Neural progenitor cell (in vitro differentiated cells): ENCODE data around the gene SELENOO. TPM values are rescaled to one million over a fixed set of nuclear protein-coding genes. Genes with fewer than 3 reads are reported as not detected.
A peak's percentile ranks its signal among the peaks of the same experiment; 100 is the strongest.

Experiments used
- DNase-seq: peaks from one replicate; pipeline ENCODE4 v3.0.0-alpha.2; 2016; ENCODE audit warnings: low spot score
- H2AFZ ChIP-seq: fragments of 200-600 bp; sonication (generic); replicated peaks from 2 replicates; pipeline ENCODE4 v1.6.1; 2016; ENCODE audit warnings: antibody characterized with exemption
- H3F3A ChIP-seq: fragments of 200-600 bp; sonication (generic); 2 replicates; pipeline ENCODE4 v1.6.1; 2016; ENCODE audit warnings: antibody characterized with exemption, low read depth
- H3K27ac ChIP-seq: fragments of 200-600 bp; sonication (generic); 2 replicates; pipeline ENCODE4 v1.5.1; 2016; ENCODE audit warnings: mild to moderate bottlenecking
- H3K27me3 ChIP-seq: fragments of 200-600 bp; sonication (generic); 2 replicates; pipeline ENCODE4 v1.6.1; 2016; ENCODE audit warnings: mild to moderate bottlenecking, moderate library complexity
- H3K36me3 ChIP-seq: fragments of 200-600 bp; sonication (generic); 2 replicates; pipeline ENCODE4 v1.5.1; 2016
- H3K4me1 ChIP-seq: fragments of 200-600 bp; sonication (generic); 2 replicates; pipeline ENCODE4 v1.6.1; 2016; ENCODE audit warnings: mixed run types
- H3K4me2 ChIP-seq: fragments of 200-600 bp; sonication (generic); 2 replicates; pipeline ENCODE4 v1.6.1; 2016
- H3K4me3 ChIP-seq: fragments of 200-600 bp; sonication (generic); 2 replicates; pipeline ENCODE4 v1.5.1; 2016
- H3K79me2 ChIP-seq: fragments of 200-600 bp; sonication (generic); 2 replicates; pipeline ENCODE4 v1.6.1; 2016; ENCODE audit warnings: low read depth
- H3K9ac ChIP-seq: fragments of 200-600 bp; sonication (generic); 2 replicates; pipeline ENCODE4 v1.6.1; 2016
- H3K9me3 ChIP-seq: fragments of 200-600 bp; sonication (generic); 2 replicates; pipeline ENCODE4 v1.5.1; 2016; ENCODE audit warnings: low read depth
- H4K20me1 ChIP-seq: fragments of 200-600 bp; sonication (generic); 2 replicates; pipeline ENCODE4 v1.6.1; 2016; ENCODE audit warnings: low read depth
- H3K27ac Mint-ChIP-seq: 3 replicates; pipeline ENCODE4 v1.8.0; 2021; ENCODE audit warnings: mixed read lengths
- H3K27me3 Mint-ChIP-seq: 2 replicates; pipeline ENCODE4 v1.8.0; 2022; ENCODE audit warnings: low read depth, mild to moderate bottlenecking, inconsistent platforms, moderate library complexity, mixed read lengths; ENCODE audit not compliant: insufficient read depth
- H3K36me3 Mint-ChIP-seq: 3 replicates; pipeline ENCODE4 v1.8.0; 2021; ENCODE audit warnings: mixed read lengths
- H3K4me1 Mint-ChIP-seq: 3 replicates; pipeline ENCODE4 v1.8.0; 2021; ENCODE audit warnings: mixed read lengths
- H3K4me3 Mint-ChIP-seq: 3 replicates; pipeline ENCODE4 v1.8.0; 2021; ENCODE audit warnings: mild to moderate bottlenecking, moderate library complexity, mixed read lengths
- H3K9me3 Mint-ChIP-seq: 3 replicates; pipeline ENCODE4 v1.8.0; 2020; ENCODE audit warnings: mixed read lengths
- EZH2 ChIP-seq: fragments of 200-600 bp; sonication (generic); IDR thresholded peaks from 2 replicates; pipeline ENCODE4 v1.6.1; 2017; ENCODE audit warnings: antibody characterized with exemption, mild to moderate bottlenecking, moderate library complexity
- EZH2phosphoT487 ChIP-seq: fragments of 200-600 bp; sonication (generic); IDR thresholded peaks from 2 replicates; pipeline ENCODE4 v1.6.1; 2017; ENCODE audit warnings: antibody characterized with exemption
- total RNA-seq: library from RNA; depleted of rRNA; stranded (reverse); fragments of >200 nt; gene quantifications from 2 replicates; pipeline ENCODE4 v1.2.3, GENCODE V29; 2015; ENCODE audit warnings: low replicate concordance
- TF ChIP-seq, protein P1 (sequence below): fragments of 200-600 bp; sonication (generic); IDR thresholded peaks from 2 replicates; pipeline ENCODE4 v1.5.1; 2017; ENCODE audit warnings: antibody characterized with exemption, mild to moderate bottlenecking

Gene SELENOO
- total RNA-seq, 1 donor from 2014 or later = 7.6 TPM

DNA sequence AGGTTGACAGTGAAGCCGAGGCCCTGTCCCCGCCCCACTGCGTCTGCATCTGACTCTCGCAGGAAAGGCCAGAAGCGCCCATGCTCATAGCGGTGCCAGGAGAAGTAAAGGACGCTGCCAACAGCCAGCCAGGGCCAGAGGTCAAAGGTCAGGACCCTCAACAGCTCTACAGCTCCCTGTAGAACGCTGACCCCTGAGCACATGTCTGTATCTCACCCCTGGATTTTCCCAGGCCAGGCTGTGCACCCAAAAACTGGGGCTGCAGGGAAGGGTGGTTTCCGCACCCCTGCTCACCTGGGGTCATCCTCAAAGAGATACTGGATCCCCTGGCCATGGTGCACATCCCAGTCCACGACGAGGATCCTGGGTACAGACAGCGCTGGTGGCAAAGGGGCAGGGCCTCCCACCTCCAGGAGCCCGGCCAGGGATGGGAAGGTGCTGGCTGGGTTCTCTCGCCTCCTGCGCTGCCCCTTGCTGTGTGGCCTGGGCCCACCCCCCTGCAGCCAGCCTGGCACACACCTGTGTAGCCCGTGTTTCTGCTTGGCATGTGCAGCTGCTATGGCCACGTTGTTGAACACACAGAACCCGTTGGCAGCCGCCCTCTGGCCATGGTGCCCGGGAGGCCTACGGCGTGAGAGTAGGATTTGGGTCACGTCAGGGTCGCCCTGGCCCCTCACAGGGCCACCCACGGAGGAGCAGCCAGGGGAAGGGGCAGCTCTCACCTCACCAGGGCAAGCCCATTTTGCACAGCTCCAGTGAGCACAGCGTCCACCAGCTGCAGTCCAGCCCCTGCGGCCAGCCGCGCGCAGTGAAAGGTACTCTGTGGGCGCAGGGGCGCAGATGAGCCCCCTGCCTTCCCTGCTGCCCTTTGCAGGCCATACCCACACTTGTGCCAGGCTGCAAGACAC is 48.8 kb downstream of the SELENOO start:
- H3K9me3 ChIP-seq = no peaks in the 10 kb centered on the region
- peaks cover 34% of the 10 kb centered on the region for H4K20me1 ChIP-seq
- H2AFZ ChIP-seq = no peak overlapping the region
- H3F3A ChIP-seq = peaks cover 38% of the 10 kb centered on the region
- peak overlapping the region; percentile 83 for H3K4me2 ChIP-seq
- Mint-ChIP-seq H3K9me3 (no peaks in the 10 kb centered on the region), H3K36me3 (peaks cover 2% of the 10 kb centered on the region), H3K27me3 (peaks cover 6% of the 10 kb centered on the region), H3K27ac (no peak overlapping the region), H3K4me1 (peaks cover 12% of the 10 kb centered on the region), H3K4me3 (peak overlapping the region; percentile 83)
- no peak overlapping the region for H3K27ac ChIP-seq
- no peaks in the 10 kb centered on the region for H3K36me3 ChIP-seq
- TF ChIP-seq, protein P1, sequence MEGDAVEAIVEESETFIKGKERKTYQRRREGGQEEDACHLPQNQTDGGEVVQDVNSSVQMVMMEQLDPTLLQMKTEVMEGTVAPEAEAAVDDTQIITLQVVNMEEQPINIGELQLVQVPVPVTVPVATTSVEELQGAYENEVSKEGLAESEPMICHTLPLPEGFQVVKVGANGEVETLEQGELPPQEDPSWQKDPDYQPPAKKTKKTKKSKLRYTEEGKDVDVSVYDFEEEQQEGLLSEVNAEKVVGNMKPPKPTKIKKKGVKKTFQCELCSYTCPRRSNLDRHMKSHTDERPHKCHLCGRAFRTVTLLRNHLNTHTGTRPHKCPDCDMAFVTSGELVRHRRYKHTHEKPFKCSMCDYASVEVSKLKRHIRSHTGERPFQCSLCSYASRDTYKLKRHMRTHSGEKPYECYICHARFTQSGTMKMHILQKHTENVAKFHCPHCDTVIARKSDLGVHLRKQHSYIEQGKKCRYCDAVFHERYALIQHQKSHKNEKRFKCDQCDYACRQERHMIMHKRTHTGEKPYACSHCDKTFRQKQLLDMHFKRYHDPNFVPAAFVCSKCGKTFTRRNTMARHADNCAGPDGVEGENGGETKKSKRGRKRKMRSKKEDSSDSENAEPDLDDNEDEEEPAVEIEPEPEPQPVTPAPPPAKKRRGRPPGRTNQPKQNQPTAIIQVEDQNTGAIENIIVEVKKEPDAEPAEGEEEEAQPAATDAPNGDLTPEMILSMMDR = no peak
- TF ChIP-seq EZH2phosphoT487 (no peak), EZH2 (no peak)
- peaks cover 11% of the 10 kb centered on the region for H3K79me2 ChIP-seq
- H3K4me3 ChIP-seq = no peak overlapping the region
- DNase-seq = no peak
- no peaks in the 10 kb centered on the region for H3K27me3 ChIP-seq
- H3K9ac ChIP-seq = no peak overlapping the region
- peaks cover 6% of the 10 kb centered on the region for H3K4me1 ChIP-seq

- Histone ChIP-seq H3K9ac (no peak overlapping the region), H3K27me3 (no peaks in the 10 kb centered on the region), H2AFZ (no peak overlapping the region), H3K4me3 (peak overlapping the region; percentile 63), H3K27ac (no peak overlapping the region), H3K4me2 (peak overlapping the region; percentile 83), H3K79me2 (peaks cover 9% of the 10 kb centered on the region), H3K4me1 (peaks cover 6% of the 10 kb centered on the region), H3F3A (peaks cover 34% of the 10 kb centered on the region), H4K20me1 (peaks cover 34% of the 10 kb centered on the region), H3K36me3 (no peaks in the 10 kb centered on the region), H3K9me3 (no peaks in the 10 kb centered on the region)
- Mint-ChIP-seq H3K27ac (no peak overlapping the region), H3K9me3 (no peaks in the 10 kb centered on the region), H3K4me1 (peaks cover 10% of the 10 kb centered on the region), H3K36me3 (no peaks in the 10 kb centered on the region), H3K4me3 (peak overlapping the region; percentile 83), H3K27me3 (peaks cover 6% of the 10 kb centered on the region)
- TF ChIP-seq EZH2 (no peak), EZH2phosphoT487 (no peak)
- TF ChIP-seq, protein P1 = no peak
- DNase-seq = no peak
Measured at GRCh38 chr22:50250249-50250554, 49.4 kb downstream of the SELENOO start.

DNA sequence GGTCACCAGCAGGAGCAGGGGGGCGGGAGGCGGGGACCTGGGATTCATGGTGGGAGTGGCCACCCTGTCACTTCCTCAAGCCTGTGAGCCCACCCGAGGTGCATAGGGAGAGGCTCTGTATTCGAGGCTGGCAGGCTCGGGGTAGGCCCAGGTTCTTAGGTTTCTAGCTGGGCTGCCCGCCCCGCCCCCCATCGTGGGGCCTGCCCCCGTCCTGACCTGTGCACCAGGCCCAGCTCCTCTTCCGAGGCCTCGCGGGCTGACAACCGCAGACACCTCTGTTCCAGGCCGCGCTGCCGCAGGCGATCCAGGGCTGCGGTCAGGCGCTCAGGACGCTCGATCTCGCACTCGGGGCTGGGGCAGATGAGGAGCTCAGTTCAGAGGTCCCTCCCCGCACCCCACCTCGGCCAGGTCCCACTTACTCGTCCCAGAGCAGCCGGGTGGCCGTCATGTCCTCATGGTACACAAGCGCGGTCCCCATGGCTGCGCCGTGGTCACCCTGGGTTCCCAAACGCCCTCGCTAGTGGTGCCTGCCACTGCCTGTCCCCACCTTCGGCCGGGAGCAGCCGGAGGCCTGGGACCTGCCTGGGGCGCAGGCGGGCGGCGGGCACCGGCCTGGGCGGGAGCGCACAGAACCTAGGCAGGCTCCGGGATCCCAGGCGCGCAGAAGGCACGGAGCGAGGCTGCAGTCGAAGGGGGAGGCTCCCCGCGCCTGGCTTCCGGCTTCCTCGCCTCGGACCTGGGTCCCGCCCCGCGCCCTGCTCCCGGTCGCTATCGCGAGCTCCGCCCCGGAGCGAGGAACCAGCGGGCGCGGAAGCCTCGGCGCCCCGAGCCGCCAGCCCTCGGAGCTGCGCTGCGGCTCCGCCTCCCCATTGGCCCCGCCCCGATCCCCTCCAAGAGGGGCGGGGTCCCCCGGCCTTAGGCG is 50.0 kb downstream of the SELENOO start, which contains the start of gene HDAC10:
Gene HDAC10, minus strand, starts transcription at position 711 of the 922 bp plus-strand sequence. Its CDS starts 233 bp downstream, at position 478.
- peaks cover 6% of the 10 kb centered on the region for H3K4me1 ChIP-seq
- no peak within 1 kb of the TSS for H3K27ac ChIP-seq
- H2AFZ ChIP-seq = peak within 1 kb of the TSS; percentile 81
- H3K4me3 Mint-ChIP-seq = peak within 1 kb of the TSS; percentile 83
- H3K27me3 Mint-ChIP-seq = peaks cover 6% of the 10 kb centered on the region
- no peaks in the 10 kb centered on the region for H3K36me3 Mint-ChIP-seq
- peaks cover 5% of the 10 kb centered on the region for H3K79me2 ChIP-seq
- H3K4me3 ChIP-seq = peak within 1 kb of the TSS; percentile 63
- H3K27ac Mint-ChIP-seq = no peak within 1 kb of the TSS
- H3K4me2 ChIP-seq = peak within 1 kb of the TSS; percentile 83
- H3K27me3 ChIP-seq = no peaks in the 10 kb centered on the region
- H3K4me1 Mint-ChIP-seq = peaks cover 10% of the 10 kb centered on the region
- H3F3A ChIP-seq = peaks cover 30% of the 10 kb centered on the region
- peak within 1 kb of the TSS; percentile 42 for H3K9ac ChIP-seq
- no peaks in the 10 kb centered on the region for H3K9me3 Mint-ChIP-seq
- peak; percentile 95 for DNase-seq
- H4K20me1 ChIP-seq = peaks cover 30% of the 10 kb centered on the region
- no peaks in the 10 kb centered on the region for H3K9me3 ChIP-seq
- H3K36me3 ChIP-seq = no peaks in the 10 kb centered on the region
- TF ChIP-seq EZH2phosphoT487 = no peak
- TF ChIP-seq EZH2 = peak; percentile 28
